Measurements from ENCODE around the gene MYO7B.

The MYO7B gene

DNA sequence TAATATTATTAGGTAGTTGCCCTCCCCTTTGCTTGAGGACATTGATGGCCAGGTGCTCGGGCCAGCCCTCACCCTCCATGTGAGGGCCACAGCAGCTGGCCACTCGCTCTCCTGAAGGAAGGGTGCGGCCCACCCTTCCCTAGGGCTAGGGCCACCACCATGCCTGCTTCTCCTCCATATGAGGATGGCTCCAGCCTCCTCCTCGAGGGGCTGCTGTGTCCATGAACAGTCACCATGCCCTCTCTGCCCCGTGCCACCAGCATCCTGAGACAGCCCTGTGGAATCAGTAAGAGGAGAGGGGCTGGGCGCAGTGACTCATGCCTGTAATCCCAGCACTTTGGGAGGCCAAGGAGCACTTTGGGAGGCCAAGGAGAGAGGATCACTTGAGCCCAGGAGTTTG, 112.8 kb downstream of the MYO7B start:
- Histone ChIP-seq H2BK5ac (ENCODE audit: low read depth, low read length, poor library complexity, severe bottlenecking) (no peak overlapping the region), H3K14ac (ENCODE audit: low read length in 2 of 2) (no peak overlapping the region), H3K4ac (ENCODE audit: low read depth in 1 of 2, low read length in 2 of 2) (no peak overlapping the region), H2AK5ac (ENCODE audit: low read length, severe bottlenecking) (no peak overlapping the region), H3K23ac (ENCODE audit: low read length in 2 of 2) (no peak overlapping the region), H3K4me1 (ENCODE audit: control insufficient read depth, insufficient read depth, low read depth, low read length) (peaks cover 29% of the 10 kb centered on the region), H3K36me3 (ENCODE audit: control insufficient read depth in 1 of 2, insufficient read depth in 2 of 2, low read depth in 1 of 2, low read length in 2 of 2) (peaks cover 0 to 19% of the 10 kb centered on the region in 2 experiments), H3K27me3 (ENCODE audit: control insufficient read depth in 1 of 2, insufficient read depth in 1 of 2, low read length in 2 of 2) (no peaks in the 10 kb centered on the region), H3K18ac (ENCODE audit: low read depth in 1 of 2, low read length in 2 of 2) (no peak overlapping the region), H3K4me3 (ENCODE audit: insufficient read depth in 1 of 2, low read depth in 1 of 2, low read length in 2 of 2) (no peak overlapping the region), H3K9me3 (ENCODE audit: control insufficient read depth, low read length) (no peaks in the 10 kb centered on the region), H3K79me1 (replicated peaks; ENCODE audit: low read length, poor library complexity, severe bottlenecking) (no peaks in the 10 kb centered on the region), H4K8ac (ENCODE audit: low read length) (no peak overlapping the region), H3K9ac (ENCODE audit: low read length) (no peak overlapping the region), H4K91ac (ENCODE audit: low read length) (peak overlapping the region; percentile 36), H3K4me2 (ENCODE audit: low read length, poor library complexity, severe bottlenecking) (no peak overlapping the region), H2AFZ (ENCODE audit: low read depth, low read length) (no peak overlapping the region), H2BK15ac (ENCODE audit: low read depth, poor library complexity, severe bottlenecking) (peak overlapping the region; percentile 19), H2BK12ac (ENCODE audit: low read length in 2 of 2) (no peak overlapping the region), H3K27ac (ENCODE audit: low read length, poor library complexity, severe bottlenecking) (no peak overlapping the region), H2BK120ac (ENCODE audit: low read depth, low read length) (no peak overlapping the region)
- DNase-seq, result no peak
- 91% methylated on average over 5 of the region's 6 CpGs for WGBS

DNA sequence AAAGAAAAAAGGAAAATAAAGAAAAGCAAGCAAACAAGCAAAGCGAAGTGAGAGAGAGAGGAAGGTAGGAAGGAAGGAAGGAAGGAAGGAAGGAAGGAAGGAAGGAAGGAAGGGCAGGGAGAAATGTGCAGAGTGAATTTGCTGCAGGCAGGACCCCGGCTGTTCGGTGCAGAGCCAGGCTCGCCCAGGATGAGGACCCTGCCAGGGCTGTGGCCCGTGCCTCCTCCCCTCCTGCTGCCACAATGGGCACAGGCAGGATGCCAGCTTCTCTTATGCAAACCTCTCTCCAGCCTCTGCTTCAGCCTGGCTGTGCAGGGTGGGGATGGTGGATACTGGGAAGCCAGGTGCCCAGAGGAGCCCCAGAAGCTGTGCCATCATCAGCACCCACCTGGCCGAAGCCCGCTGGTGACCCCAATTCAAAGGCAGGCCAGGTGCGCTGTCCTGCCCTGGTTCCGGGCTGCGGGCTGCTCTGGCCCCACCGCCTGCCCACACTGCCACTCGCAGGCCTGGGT, 113.7 kb downstream of the MYO7B start:
- H3K36me3 ChIP-seq (ENCODE audit: control insufficient read depth in 1 of 2, insufficient read depth in 2 of 2, low read depth in 1 of 2, low read length in 2 of 2), result peaks cover 0 to 26% of the 10 kb centered on the region in 2 experiments
- H3K79me1 ChIP-seq (replicated peaks; ENCODE audit: low read length, poor library complexity, severe bottlenecking), result no peaks in the 10 kb centered on the region
- WGBS, result 98% methylated on average over 6 of the region's 12 CpGs
- H2AK5ac ChIP-seq (ENCODE audit: low read length, severe bottlenecking), result no peak overlapping the region
- no peak overlapping the region for H3K27ac ChIP-seq (ENCODE audit: low read length, poor library complexity, severe bottlenecking)
- H2BK120ac ChIP-seq (ENCODE audit: low read depth, low read length), result no peak overlapping the region
- H2BK12ac ChIP-seq (ENCODE audit: low read length in 2 of 2), result peak overlapping the region in 1 of 2 experiments; percentile 7
- H3K23ac ChIP-seq (ENCODE audit: low read length in 2 of 2), result no peak overlapping the region
- no peaks in the 10 kb centered on the region for H3K9me3 ChIP-seq (ENCODE audit: control insufficient read depth, low read length)
- no peak overlapping the region for H2AFZ ChIP-seq (ENCODE audit: low read depth, low read length)
- peak overlapping the region; percentile 55 for H3K9ac ChIP-seq (ENCODE audit: low read length)
- H3K4me1 ChIP-seq (ENCODE audit: control insufficient read depth, insufficient read depth, low read depth, low read length), result peaks cover 36% of the 10 kb centered on the region
- H2BK5ac ChIP-seq (ENCODE audit: low read depth, low read length, poor library complexity, severe bottlenecking), result no peak overlapping the region
- no peaks in the 10 kb centered on the region for H3K27me3 ChIP-seq (ENCODE audit: control insufficient read depth in 1 of 2, insufficient read depth in 1 of 2, low read length in 2 of 2)
- H3K14ac ChIP-seq (ENCODE audit: low read length in 2 of 2), result peak overlapping the region in 1 of 2 experiments; percentile 35
- peak overlapping the region; percentile 3 to 54 for H3K18ac ChIP-seq (ENCODE audit: low read depth in 1 of 2, low read length in 2 of 2)
- no peak overlapping the region for H3K4me3 ChIP-seq (ENCODE audit: insufficient read depth in 1 of 2, low read depth in 1 of 2, low read length in 2 of 2)
- H4K91ac ChIP-seq (ENCODE audit: low read length), result peak overlapping the region; percentile 27
- H4K8ac ChIP-seq (ENCODE audit: low read length), result peak overlapping the region; percentile 62
- H3K4ac ChIP-seq (ENCODE audit: low read depth in 1 of 2, low read length in 2 of 2), result peak overlapping the region; percentile 4 to 48
- H2BK15ac ChIP-seq (ENCODE audit: low read depth, poor library complexity, severe bottlenecking), result no peak overlapping the region
- DNase-seq, result no peak
- no peak overlapping the region for H3K4me2 ChIP-seq (ENCODE audit: low read length, poor library complexity, severe bottlenecking)

DNA sequence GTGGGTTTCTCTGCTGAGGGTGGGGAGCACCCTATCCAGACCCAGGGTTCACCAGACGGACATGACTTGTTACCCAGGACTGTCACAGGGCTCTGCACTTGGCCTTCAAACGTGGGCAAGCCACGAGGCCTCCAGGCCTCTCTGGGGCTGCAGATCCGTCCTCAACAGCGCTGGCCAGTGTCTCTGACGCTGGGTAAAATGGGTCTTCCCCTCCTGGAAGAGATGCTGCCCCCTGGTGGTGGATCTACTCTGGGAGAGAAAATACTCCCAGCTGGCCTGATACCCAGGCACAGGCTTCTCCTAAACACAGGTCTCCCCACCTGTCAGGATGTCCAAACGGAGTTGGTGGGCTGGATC, 114.2 kb downstream of the MYO7B start:
- DNase-seq, result peak; percentile 83
- no peak overlapping the region for H3K4me3 ChIP-seq (ENCODE audit: insufficient read depth in 1 of 2, low read depth in 1 of 2, low read length in 2 of 2)
- no peak overlapping the region for H3K4me2 ChIP-seq (ENCODE audit: low read length, poor library complexity, severe bottlenecking)
- H3K36me3 ChIP-seq (ENCODE audit: control insufficient read depth in 1 of 2, insufficient read depth in 2 of 2, low read depth in 1 of 2, low read length in 2 of 2), result peaks cover 0 to 31% of the 10 kb centered on the region in 2 experiments
- H3K27me3 ChIP-seq (ENCODE audit: control insufficient read depth in 1 of 2, insufficient read depth in 1 of 2, low read length in 2 of 2), result peaks cover 0 to 2% of the 10 kb centered on the region in 2 experiments
- no peak overlapping the region for H3K23ac ChIP-seq (ENCODE audit: low read length in 2 of 2)
- no peaks in the 10 kb centered on the region for H3K9me3 ChIP-seq (ENCODE audit: control insufficient read depth, low read length)
- H2BK5ac ChIP-seq (ENCODE audit: low read depth, low read length, poor library complexity, severe bottlenecking), result no peak overlapping the region
- no peak overlapping the region for H2AFZ ChIP-seq (ENCODE audit: low read depth, low read length)
- H2BK15ac ChIP-seq (ENCODE audit: low read depth, poor library complexity, severe bottlenecking), result no peak overlapping the region
- 8% methylated on average over 7 of the region's 7 CpGs for WGBS
- no peak overlapping the region for H4K91ac ChIP-seq (ENCODE audit: low read length)
- no peak overlapping the region for H2BK12ac ChIP-seq (ENCODE audit: low read length in 2 of 2)
- peak overlapping the region in 1 of 2 experiments; percentile 18 for H3K14ac ChIP-seq (ENCODE audit: low read length in 2 of 2)
- no peak overlapping the region for H4K8ac ChIP-seq (ENCODE audit: low read length)
- no peak overlapping the region for H3K27ac ChIP-seq (ENCODE audit: low read length, poor library complexity, severe bottlenecking)
- H3K18ac ChIP-seq (ENCODE audit: low read depth in 1 of 2, low read length in 2 of 2), result peak overlapping the region; percentile 3 to 54
- H3K4ac ChIP-seq (ENCODE audit: low read depth in 1 of 2, low read length in 2 of 2), result no peak overlapping the region
- no peak overlapping the region for H2BK120ac ChIP-seq (ENCODE audit: low read depth, low read length)
- peaks cover 35% of the 10 kb centered on the region for H3K4me1 ChIP-seq (ENCODE audit: control insufficient read depth, insufficient read depth, low read depth, low read length)
- H2AK5ac ChIP-seq (ENCODE audit: low read length, severe bottlenecking), result no peak overlapping the region
- no peaks in the 10 kb centered on the region for H3K79me1 ChIP-seq (replicated peaks; ENCODE audit: low read length, poor library complexity, severe bottlenecking)
- peak overlapping the region; percentile 55 for H3K9ac ChIP-seq (ENCODE audit: low read length)

DNA sequence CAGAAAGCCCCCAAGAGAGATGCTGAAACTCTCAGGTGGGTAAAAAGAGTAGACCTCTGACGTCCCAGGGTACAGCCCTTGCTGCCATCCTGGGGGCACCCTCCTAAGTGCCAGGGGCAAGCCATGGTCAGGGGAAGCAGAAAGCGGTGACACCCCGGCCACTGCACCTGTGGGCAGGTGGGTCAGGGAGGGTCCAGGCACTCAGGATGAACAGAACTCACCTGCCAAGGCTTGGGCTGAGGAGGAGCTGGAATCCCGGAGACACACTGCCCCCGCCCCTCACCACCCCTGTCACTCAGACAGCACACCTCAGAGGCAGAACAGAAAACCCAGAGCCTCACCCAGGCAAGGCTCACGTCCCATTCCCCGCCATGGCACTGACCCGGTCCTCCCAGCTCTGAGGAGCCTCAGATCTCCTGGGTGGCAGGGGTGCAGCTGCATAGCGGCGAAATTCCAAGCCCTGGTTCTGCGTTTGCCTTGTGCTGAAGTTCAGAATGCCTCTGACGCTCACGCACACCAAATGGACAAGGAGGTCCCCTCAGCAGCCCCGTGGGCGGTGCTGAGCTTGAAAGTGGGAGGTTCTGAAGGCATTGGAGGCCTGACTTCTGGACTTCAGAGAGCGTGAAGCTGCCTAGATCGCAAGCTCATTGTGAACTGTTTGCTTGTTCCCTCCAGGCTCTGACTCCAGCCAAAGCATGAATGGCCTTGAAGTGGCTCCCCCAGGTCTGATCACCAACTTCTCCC, 114.7 kb downstream of the MYO7B start:
- Histone ChIP-seq H4K91ac (ENCODE audit: low read length) (peak overlapping the region; percentile 22), H2BK15ac (ENCODE audit: low read depth, poor library complexity, severe bottlenecking) (no peak overlapping the region), H3K36me3 (ENCODE audit: control insufficient read depth in 1 of 2, insufficient read depth in 2 of 2, low read depth in 1 of 2, low read length in 2 of 2) (peaks cover 0 to 34% of the 10 kb centered on the region in 2 experiments), H3K4me1 (ENCODE audit: control insufficient read depth, insufficient read depth, low read depth, low read length) (peaks cover 35% of the 10 kb centered on the region), H3K18ac (ENCODE audit: low read depth in 1 of 2, low read length in 2 of 2) (no peak overlapping the region), H3K23ac (ENCODE audit: low read length in 2 of 2) (no peak overlapping the region), H2AK5ac (ENCODE audit: low read length, severe bottlenecking) (no peak overlapping the region), H3K27ac (ENCODE audit: low read length, poor library complexity, severe bottlenecking) (no peak overlapping the region), H3K4ac (ENCODE audit: low read depth in 1 of 2, low read length in 2 of 2) (peak overlapping the region in 1 of 2 experiments; percentile 12), H4K8ac (ENCODE audit: low read length) (no peak overlapping the region), H3K9me3 (ENCODE audit: control insufficient read depth, low read length) (no peaks in the 10 kb centered on the region), H3K4me2 (ENCODE audit: low read length, poor library complexity, severe bottlenecking) (no peak overlapping the region), H2BK5ac (ENCODE audit: low read depth, low read length, poor library complexity, severe bottlenecking) (no peak overlapping the region), H3K27me3 (ENCODE audit: control insufficient read depth in 1 of 2, insufficient read depth in 1 of 2, low read length in 2 of 2) (peaks cover 0 to 6% of the 10 kb centered on the region in 2 experiments), H2BK12ac (ENCODE audit: low read length in 2 of 2) (no peak overlapping the region), H2AFZ (ENCODE audit: low read depth, low read length) (no peak overlapping the region), H3K79me1 (replicated peaks; ENCODE audit: low read length, poor library complexity, severe bottlenecking) (no peaks in the 10 kb centered on the region), H3K4me3 (ENCODE audit: insufficient read depth in 1 of 2, low read depth in 1 of 2, low read length in 2 of 2) (no peak overlapping the region), H2BK120ac (ENCODE audit: low read depth, low read length) (no peak overlapping the region), H3K14ac (ENCODE audit: low read length in 2 of 2) (no peak overlapping the region), H3K9ac (ENCODE audit: low read length) (no peak overlapping the region)
- WGBS, result 79% methylated on average over 17 of the region's 17 CpGs
- no peak for DNase-seq

Data from mesenchymal stem cell (in vitro differentiated cells and primary cell).